GM15510 (cell line): Measurements from ENCODE around the gene BNC2.

Source experiments
- POLR2A ChIP-seq: IDR thresholded peaks from 3 replicates; pipeline ENCODE4 v1.6.1; 2011; ENCODE audit warnings: borderline replicate concordance; ENCODE audit not compliant: insufficient read length; ENCODE audit errors: extremely low read depth

BNC2 gene

GRCh38 chr9:16615451-16615850, 255.0 kb downstream of the BNC2 start:
- TF ChIP-seq POLR2A = no peak

- no peak for TF ChIP-seq POLR2A
Measured at GRCh38 chr9:16613605-16614004, 256.9 kb downstream of the BNC2 start.

GRCh38 chr9:16613051-16613450, 257.4 kb downstream of the BNC2 start:
- TF ChIP-seq POLR2A = no peak

GRCh38 chr9:16612627-16613026, 257.8 kb downstream of the BNC2 start:
- TF ChIP-seq POLR2A = no peak

- TF ChIP-seq POLR2A = no peak
Measured at GRCh38 chr9:16611983-16612382, 258.5 kb downstream of the BNC2 start.

- TF ChIP-seq POLR2A = no peak
Measured at GRCh38 chr9:16611001-16611400, 259.5 kb downstream of the BNC2 start.

- no peak for TF ChIP-seq POLR2A
Measured at GRCh38 chr9:16610538-16610937, 259.9 kb downstream of the BNC2 start.

GRCh38 chr9:16608906-16609305, 261.6 kb downstream of the BNC2 start:
- no peak for TF ChIP-seq POLR2A

- TF ChIP-seq POLR2A = no peak
Measured at GRCh38 chr9:16602494-16602893, 268.0 kb downstream of the BNC2 start.

- TF ChIP-seq POLR2A = no peak
Measured at GRCh38 chr9:16601991-16602390, 268.5 kb downstream of the BNC2 start.

- no peak for TF ChIP-seq POLR2A
Measured at GRCh38 chr9:16598316-16598715, 272.2 kb downstream of the BNC2 start.

GRCh38 chr9:16597136-16597535, 273.3 kb downstream of the BNC2 start:
- no peak for TF ChIP-seq POLR2A

GRCh38 chr9:16595227-16595626, 275.2 kb downstream of the BNC2 start:
- TF ChIP-seq POLR2A = no peak

GRCh38 chr9:16594787-16595186, 275.7 kb downstream of the BNC2 start:
- TF ChIP-seq POLR2A = no peak

- no peak for TF ChIP-seq POLR2A
Measured at GRCh38 chr9:16593746-16594145, 276.7 kb downstream of the BNC2 start.

GRCh38 chr9:16591092-16591491, 279.4 kb downstream of the BNC2 start:
- no peak for TF ChIP-seq POLR2A

GRCh38 chr9:16585591-16585990, 284.9 kb downstream of the BNC2 start:
- TF ChIP-seq POLR2A = no peak
